ENCODE data around the gene CIRBP.

Gene CIRBP

DNA sequence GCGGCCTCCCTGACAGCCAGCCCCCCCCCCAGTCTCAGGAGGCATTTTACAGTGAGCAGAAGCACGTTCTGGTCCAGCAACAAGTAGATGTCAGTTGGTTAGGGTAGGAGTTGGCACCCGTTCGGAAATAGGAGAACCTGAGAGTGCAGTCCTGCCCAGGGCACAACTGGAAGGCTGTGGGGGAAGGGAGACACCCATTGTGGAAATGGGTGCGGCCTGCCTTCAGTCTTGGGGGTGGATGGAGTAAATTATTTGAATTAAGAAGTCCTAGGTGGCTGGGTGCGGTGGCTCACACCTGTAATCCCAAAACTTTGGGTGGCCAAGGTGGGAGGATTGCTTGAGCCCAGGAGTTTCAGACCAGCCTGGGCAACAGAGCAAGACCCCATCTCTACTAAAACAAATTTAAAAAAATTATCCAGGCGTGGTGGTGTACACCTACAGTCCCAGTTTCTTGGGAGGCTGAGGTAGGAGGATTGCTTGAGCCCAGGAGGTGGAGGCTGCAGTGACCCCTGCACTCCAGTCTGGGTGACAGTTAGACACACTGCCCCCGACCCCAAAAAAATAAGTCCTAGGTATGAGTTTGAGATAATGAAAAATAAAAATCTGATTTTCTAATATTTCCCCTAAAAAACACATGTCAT is 1.2 kb downstream of the CIRBP start:
- TF ChIP-seq GATA3 (IDR thresholded peaks at IDR 0.05; ENCODE audit: low read depth, low read length) = no peak
- no peak for TF ChIP-seq GATA2 (IDR thresholded peaks at IDR 0.05; ENCODE audit: low read depth, low read length)

DNA sequence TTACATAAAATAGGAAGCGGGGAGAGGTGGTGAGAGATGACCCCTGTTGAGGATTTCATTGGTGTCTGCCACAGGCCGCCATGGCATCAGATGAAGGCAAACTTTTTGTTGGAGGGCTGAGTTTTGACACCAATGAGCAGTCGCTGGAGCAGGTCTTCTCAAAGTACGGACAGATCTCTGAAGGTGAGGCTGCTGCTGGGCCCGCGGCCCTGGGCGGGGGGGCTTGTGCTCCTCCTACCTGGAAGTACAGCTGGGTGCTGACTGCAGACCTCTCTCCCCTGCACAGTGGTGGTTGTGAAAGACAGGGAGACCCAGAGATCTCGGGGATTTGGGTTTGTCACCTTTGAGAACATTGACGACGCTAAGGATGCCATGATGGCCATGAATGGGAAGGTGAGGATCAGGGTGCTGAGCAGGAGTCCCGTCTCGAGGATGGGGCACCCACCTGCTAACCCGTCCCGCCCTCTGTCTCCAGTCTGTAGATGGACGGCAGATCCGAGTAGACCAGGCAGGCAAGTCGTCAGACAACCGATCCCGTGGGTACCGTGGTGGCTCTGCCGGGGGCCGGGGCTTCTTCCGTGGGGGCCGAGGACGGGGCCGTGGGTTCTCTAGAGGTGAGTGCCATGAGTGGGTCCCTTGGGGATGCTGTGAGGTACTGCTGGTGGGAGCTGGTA is 1.9 kb downstream of the CIRBP start:
- no peak for TF ChIP-seq GATA2 (IDR thresholded peaks at IDR 0.05; ENCODE audit: low read depth, low read length)
- no peak for TF ChIP-seq GATA3 (IDR thresholded peaks at IDR 0.05; ENCODE audit: low read depth, low read length)

DNA sequence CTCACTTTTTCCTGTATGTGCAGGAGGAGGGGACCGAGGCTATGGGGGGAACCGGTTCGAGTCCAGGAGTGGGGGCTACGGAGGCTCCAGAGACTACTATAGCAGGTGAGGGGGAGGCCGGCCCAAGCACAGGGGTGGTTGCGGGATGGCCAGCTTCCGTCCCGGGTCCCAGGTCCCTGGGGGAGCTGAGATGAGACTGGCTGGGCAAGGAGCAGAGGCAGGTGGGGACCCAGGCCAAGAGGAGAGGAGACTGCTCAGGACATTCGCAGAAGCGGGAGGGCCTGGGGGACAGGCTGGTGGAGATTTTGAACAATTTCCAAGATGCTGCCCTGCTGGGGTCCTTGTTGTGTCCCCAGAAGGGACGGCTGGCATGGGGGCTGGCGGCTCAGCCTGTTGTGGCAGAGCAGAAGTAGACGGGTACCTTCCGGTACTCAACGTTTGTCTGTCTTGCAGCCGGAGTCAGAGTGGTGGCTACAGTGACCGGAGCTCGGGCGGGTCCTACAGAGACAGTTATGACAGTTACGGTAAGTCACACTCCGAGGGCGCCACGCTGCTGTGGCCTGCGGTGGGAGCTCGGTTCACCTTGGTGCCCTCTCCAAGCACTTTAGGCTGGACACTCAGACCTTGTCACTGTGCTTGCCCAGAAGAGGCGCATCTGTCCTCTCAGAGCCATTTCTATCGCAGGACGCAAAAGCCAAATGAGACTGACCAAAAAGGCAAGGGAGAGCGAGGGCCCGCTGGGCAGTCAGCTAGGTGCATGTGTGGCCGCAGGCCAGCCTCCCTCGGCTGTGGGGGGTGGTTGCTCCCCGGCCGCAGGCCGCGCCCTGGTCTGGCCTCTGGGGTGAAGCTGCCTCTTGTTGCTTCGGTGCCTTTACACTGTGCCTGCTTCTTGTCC is 2.6 kb downstream of the CIRBP start:
- TF ChIP-seq GATA2 (IDR thresholded peaks at IDR 0.05; ENCODE audit: low read depth, low read length) (no peak), GATA3 (IDR thresholded peaks at IDR 0.05; ENCODE audit: low read depth, low read length) (no peak)

DNA sequence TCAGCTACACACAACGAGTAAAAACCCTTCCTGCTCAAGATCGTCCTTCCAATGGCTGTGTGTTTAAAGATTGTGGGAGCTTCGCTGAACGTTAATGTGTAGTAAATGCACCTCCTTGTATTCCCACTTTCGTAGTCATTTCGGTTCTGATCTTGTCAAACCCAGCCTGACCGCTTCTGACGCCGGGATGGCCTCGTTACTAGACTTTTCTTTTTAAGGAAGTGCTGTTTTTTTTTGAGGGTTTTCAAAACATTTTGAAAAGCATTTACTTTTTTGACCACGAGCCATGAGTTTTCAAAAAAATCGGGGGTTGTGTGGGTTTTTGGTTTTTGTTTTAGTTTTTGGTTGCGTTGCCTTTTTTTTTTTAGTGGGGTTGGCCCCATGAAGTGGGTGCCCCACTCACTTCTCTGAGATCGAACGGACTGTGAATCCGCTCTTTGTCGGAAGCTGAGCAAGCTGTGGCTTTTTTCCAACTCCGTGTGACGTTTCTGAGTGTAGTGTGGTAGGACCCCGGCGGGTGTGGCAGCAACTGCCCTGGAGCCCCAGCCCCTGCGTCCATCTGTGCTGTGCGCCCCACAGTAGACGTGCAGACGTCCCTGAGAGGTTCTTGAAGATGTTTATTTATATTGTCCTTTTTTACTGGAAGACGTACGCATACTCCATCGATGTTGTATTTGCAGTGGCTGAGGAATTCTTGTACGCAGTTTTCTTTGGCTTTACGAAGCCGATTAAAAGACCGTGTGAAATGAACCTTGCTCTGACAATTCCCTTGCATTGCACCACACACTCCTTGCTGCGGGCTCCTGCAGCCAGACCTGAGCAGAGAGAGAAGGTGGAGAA is 3.5 kb downstream of the CIRBP start:
- no peak for TF ChIP-seq GATA3 (IDR thresholded peaks at IDR 0.05; ENCODE audit: low read depth, low read length)
- TF ChIP-seq GATA2 (IDR thresholded peaks at IDR 0.05; ENCODE audit: low read depth, low read length) = no peak

DNA sequence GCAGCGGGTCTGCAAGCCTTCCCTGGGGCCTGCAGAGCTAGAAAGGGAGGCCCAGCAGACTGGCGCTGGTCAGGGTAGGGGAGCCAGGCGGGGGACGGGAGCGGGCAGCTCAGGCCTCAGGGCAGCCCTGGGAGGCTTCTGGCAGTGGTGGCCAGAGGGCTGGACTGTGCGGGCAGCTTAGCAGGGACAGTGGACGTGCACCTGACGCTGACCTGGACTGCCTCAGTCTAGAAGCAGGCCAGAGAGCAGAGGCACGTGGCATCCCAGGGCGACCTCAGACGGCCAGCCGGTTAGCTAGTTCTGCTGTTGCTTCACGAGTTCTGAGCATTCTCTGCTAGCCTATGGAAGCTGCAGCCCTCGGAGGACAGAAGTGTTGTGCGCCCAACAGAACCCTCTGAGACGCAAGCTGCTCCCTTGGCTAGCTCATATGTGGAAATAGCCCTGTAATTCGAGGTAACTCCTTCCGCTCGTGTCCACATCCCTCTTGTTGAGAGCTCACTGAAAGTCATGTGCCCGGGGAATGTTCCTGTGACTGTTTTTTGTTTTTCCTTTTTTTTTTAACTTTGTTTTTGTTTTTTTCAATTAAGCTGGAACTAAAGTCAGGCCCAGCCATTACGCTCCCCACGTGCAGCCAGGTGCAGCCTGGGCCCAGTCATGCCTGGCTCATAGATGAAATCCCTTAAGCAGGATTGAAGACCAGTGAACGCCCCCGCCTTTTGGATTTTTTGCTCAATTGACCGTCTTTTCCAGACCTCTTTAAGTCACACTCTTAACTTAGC is 4.3 kb downstream of the CIRBP start:
- no peak for TF ChIP-seq GATA3 (IDR thresholded peaks at IDR 0.05; ENCODE audit: low read depth, low read length)
- no peak for TF ChIP-seq GATA2 (IDR thresholded peaks at IDR 0.05; ENCODE audit: low read depth, low read length)

DNA sequence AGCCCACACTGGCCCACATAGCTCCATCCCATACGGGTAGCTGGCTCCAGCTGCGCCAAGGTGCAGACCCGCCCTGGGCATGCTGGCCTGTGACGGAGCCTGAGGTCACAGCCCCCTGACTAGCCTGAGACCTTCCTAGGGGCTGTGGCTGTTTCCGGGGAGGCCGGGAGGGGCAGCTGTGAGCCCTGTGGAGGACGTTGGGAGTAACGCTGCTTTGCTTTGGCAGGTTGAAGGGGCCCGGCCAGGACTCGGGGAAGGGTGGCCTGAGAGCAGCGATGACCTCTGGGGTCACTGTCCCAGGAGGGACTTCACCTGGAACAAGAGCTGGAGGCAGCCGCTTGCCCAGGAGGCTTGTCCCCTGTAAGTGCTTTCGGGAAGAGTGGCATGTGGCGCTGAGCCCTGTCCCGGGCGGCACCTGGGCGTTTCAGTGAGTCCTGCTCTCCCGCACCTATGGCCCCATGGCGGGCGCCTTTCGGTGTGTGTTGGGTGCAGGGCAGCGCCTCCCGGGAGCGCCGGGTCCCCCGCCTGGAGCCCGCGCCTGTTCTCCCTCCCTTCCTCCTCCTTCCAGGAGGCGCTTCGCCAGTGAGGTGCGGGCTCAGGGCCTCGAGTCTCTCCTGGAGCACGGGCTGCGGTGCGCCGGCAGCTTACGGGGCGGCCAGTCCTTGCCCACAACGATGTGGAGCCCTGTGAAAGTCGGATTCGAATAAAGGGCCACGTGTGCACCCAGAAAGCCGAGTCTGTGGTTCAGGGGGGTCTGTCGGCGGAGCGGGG is 5.1 kb downstream of the CIRBP start:
- TF ChIP-seq GATA3 (IDR thresholded peaks at IDR 0.05; ENCODE audit: low read depth, low read length) = no peak

DNA sequence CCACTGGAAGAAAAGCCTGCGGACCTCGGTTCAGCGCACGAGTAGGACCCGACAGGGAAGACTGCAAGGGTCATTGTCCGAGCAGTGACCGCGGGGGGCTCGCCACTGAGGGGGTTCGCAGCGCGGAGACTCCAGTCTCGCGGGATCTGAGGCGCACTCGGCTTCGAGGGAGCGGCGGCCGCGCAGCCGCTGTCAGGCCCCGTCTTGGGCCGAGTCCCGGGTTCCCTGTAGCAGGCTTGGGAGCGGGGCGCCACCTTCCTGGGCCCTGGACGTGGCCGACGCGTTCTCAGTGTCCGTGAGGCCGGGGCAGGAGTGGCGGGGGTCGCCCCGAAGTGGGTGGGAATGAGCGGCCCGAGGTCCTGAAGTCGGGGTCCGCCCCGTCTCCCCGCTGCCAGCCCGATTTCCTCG is 5.7 kb downstream of the CIRBP start:
- TF ChIP-seq GATA2 (IDR thresholded peaks at IDR 0.05; ENCODE audit: low read depth, low read length) (no peak), GATA3 (IDR thresholded peaks at IDR 0.05; ENCODE audit: low read depth, low read length) (no peak)

DNA sequence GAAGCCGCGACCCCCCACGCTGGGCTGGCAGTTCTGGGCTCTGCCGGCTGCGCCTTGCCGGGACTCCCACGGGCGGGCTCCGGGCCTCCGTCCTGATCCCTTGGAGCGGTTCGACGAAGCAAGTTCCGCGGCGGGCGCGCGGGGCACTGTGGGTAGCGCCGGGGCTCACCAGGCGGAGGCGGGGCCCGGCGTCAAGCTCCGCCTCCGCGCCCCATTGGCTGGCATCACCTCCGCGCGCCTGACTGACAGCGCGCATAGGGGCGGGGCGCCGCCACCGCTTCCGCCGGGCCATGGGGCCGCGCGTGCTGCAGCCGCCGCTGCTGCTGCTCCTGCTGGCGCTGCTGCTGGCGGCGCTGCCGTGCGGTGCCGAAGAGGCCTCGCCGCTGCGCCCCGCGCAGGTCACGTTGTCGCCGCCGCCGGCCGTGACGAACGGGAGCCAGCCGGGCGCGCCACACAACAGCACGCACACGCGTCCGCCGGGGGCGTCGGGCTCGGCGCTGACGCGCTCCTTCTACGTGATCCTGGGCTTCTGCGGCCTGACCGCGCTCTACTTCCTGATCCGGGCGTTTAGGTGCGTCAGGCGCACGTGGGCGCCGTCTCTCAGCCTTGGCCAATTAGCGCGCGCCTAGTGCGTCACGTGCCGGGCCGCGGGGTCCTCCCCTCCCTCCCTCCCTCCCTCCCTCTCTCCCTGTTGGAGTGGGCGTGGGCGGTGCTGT is 6.3 kb downstream of the CIRBP start, which contains the start of gene FAM174C:
FAM174C (plus strand) TSS at position 271 of the 716 bp plus-strand sequence; CDS start at position 291, 20 bp downstream.
- TF ChIP-seq GATA3 (IDR thresholded peaks at IDR 0.05; ENCODE audit: low read depth, low read length) (no peak), GATA2 (IDR thresholded peaks at IDR 0.05; ENCODE audit: low read depth, low read length) (no peak)

DNA sequence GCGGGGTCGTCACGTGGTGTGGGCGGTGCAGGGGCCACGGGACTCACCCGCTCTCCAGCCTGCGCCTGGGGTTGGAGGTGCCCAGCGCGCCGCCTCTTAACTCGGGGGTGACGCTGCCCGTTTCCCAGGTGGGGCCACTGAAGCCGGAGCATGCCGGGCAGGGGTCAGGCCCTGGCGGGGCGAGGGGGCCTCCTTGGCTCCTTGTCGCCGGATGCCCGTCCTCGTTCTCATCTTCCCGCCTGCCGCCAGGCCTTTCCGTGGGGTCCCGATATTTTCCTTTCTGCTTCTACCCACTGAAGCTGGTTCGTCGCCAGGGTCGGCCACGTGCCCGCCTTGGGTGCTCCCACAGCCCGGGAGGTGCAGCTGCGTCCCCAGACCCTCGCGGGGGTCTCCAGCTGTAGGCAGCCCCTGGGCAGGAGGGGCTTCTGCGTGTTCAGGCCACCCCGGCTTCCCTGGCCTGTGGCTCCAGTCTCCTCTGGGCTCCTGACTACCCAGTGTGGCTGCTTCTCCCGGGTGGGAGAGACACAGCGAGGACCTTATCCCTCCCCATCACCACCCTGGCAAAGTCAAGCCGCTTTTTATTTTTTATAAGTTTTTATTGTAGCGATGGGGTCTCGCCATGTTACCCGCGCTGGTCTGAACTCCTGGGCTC is 7.0 kb downstream of the CIRBP start:
- TF ChIP-seq GATA2 (IDR thresholded peaks at IDR 0.05; ENCODE audit: low read depth, low read length) = no peak
- no peak for TF ChIP-seq GATA3 (IDR thresholded peaks at IDR 0.05; ENCODE audit: low read depth, low read length)

DNA sequence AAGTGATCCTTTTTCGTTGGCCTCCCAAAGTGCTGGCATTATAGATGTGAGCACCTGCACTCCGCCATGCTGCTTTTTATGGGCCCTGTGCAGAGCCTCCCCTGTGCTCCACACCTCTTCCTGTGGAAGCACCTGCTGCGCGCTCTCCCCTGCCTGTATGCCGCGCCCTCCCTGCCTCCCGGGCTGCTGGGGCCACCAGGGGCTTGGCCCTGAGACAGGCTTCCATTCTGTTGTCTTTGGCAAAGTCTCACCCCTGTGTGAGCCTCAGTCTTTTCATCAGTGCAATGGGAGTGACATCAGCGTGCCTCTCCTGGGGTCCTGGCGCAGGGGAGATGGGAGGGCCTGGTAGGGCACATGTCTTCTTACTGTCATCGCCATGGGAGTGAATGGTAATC is 7.5 kb downstream of the CIRBP start:
- TF ChIP-seq GATA3 (IDR thresholded peaks at IDR 0.05; ENCODE audit: low read depth, low read length) (no peak), GATA2 (IDR thresholded peaks at IDR 0.05; ENCODE audit: low read depth, low read length) (no peak)

DNA sequence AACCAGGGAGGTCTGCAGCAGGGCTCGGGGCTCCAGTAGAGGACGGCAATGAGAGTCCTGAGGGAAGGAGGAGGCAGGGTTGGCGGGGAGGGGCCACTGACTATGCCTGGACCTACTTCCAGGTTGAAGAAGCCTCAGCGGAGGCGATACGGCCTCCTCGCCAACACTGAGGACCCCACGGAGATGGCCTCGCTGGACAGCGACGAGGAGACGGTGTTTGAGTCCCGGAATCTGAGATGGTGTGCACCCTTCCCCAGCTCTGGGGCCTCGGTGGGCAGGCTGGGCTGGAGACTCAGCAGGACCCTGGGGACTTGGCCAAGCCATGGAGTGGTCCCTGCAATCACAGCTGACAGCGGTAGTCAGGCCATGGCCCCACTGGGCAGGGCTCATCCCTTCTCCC is 7.9 kb downstream of the CIRBP start:
- TF ChIP-seq GATA3 (IDR thresholded peaks at IDR 0.05; ENCODE audit: low read depth, low read length) (no peak), GATA2 (IDR thresholded peaks at IDR 0.05; ENCODE audit: low read depth, low read length) (no peak)

Measured in SH-SY5Y (cell line).